ENCODE measurements around the gene HSP90AB1. TPM values are rescaled to one million over a fixed set of nuclear protein-coding genes. Genes with fewer than 3 reads are reported as not detected.

Gene HSP90AB1
- total and polyA plus RNA-seq, 9 of the 15 experiments (the other 6 are each of a cell fraction or from before 2014, with no cell fraction given) = 1,780 to 3,358 (median 2,262) TPM

- TF ChIP-seq VEZF1 (CRISPR knock-in tag; IDR thresholded peaks at IDR 0.05) (peak; percentile 96), NR2C2 (CRISPR knock-in tag; IDR thresholded peaks at IDR 0.05) (peak; percentile 79), NR2C2 (tag; IDR thresholded peaks at IDR 0.05) (peak; percentile 60), ETV5 (CRISPR knock-in tag; IDR thresholded peaks at IDR 0.05; ENCODE audit: low read depth) (0 out of 2 replicates have a peak, but pooled peaks have one; percentile 44), RBM22 (IDR thresholded peaks at IDR 0.05; ENCODE audit: low read depth, low read length, poor library complexity, severe bottlenecking) (no peak)
Observed at GRCh38 chr6:44223319-44224028, 23.4 kb upstream of the HSP90AB1 start, which contains the start of gene SLC29A1 (continued).

GRCh38 chr6:44224029-44224964 is 22.6 kb upstream of the HSP90AB1 start:
- DNase-seq (ENCODE audit: extremely low read depth in 1 of 4, low spot score in 3 of 4) = peak in 3 of 4 experiments; percentile 11 to 57 (median 41)
- H3K9ac ChIP-seq (ENCODE audit: insufficient read depth in 1 of 2, low read depth in 2 of 2, low read length in 2 of 2) = peak overlapping the region; percentile 57 to 91
- ChIA-PET POLR2A (interaction anchor here (0.5 to 6.8 kb wide), 12 partner anchors 11 to 869 kb away, joined by 3 to 104 read pairs (median 3); partner anchors contain the start of genes GTPBP2 and HSP90AB1), CTCF (ENCODE audit: low intra/inter-chr PET ratio) (interaction anchor here (0.8 kb wide), 1 partner anchor 13 kb away, joined by 6 read pairs; no protein-coding TSS in a partner anchor)
- peaks cover 25% of the 10 kb centered on the region for H3K36me3 ChIP-seq (ENCODE audit: control insufficient read depth, insufficient read depth, low read length)
- H3K27ac ChIP-seq (ENCODE audit: extremely low read depth, low read depth, low read length) = peak overlapping the region; percentile 66
- H3K4me3 ChIP-seq = peak overlapping the region; percentile 54
- 6% methylated on average over 10 of the region's 18 CpGs for WGBS (ENCODE audit: insufficient coverage, low coverage, missing lambda C conversion rate)
- BruUV-seq (replicated peaks) = TSS peak; percentile 38
- peaks cover 6% of the 10 kb centered on the region for H3K9me1 ChIP-seq (ENCODE audit: control insufficient read depth, insufficient read depth, low read length)
- ATAC-seq = peak; percentile 6
- H4K20me1 ChIP-seq (replicated peaks; ENCODE audit: control insufficient read depth, insufficient read depth, low read length) = peaks cover 3% of the 10 kb centered on the region; the same call in 1 of the 2 replicates
- H3K79me2 ChIP-seq (ENCODE audit: control insufficient read depth, insufficient read depth, low read length) = peaks cover 58% of the 10 kb centered on the region
- intact Hi-C loops (cut with micrococcal nuclease) (loop anchor here (2.0 to 10.0 kb wide), 2 partner anchors 29 to 589 kb away; partner anchors contain the start of gene MAD2L1BP), in situ Hi-C loops (cut with MboI) (no loop called here)
- H2AFZ ChIP-seq (ENCODE audit: low read depth, low read length) = peak overlapping the region; percentile 57
- no peaks in the 10 kb centered on the region for H3K27me3 ChIP-seq (ENCODE audit: control insufficient read depth in 2 of 2, insufficient read depth in 2 of 2, low read length in 2 of 2)
- H3K4me2 ChIP-seq (ENCODE audit: insufficient read depth, low read length) = peak overlapping the region; percentile 86
- no peak for FAIRE-seq
- H3K4me1 ChIP-seq (replicated peaks in 1 of 2; ENCODE audit: control insufficient read depth in 2 of 2, insufficient read depth in 2 of 2, low read length in 2 of 2) = peaks cover 66 to 83% of the 10 kb centered on the region in 2 experiments
- no peaks in the 10 kb centered on the region for H3K9me3 ChIP-seq (replicated peaks; ENCODE audit: control insufficient read depth, insufficient read depth, low read depth, low read length)
- TF ChIP-seq ZNF764 (CRISPR knock-in tag; IDR thresholded peaks at IDR 0.05; ENCODE audit: low read depth) (no peak), THAP12 (CRISPR knock-in tag; IDR thresholded peaks at IDR 0.05) (no peak), RNF219 (CRISPR knock-in tag; IDR thresholded peaks at IDR 0.05) (no peak), NFXL1 (CRISPR knock-in tag; IDR thresholded peaks at IDR 0.05) (no peak)

All from K562 (cell line).